Measurements from ENCODE around the gene ACOX1.

DNA sequence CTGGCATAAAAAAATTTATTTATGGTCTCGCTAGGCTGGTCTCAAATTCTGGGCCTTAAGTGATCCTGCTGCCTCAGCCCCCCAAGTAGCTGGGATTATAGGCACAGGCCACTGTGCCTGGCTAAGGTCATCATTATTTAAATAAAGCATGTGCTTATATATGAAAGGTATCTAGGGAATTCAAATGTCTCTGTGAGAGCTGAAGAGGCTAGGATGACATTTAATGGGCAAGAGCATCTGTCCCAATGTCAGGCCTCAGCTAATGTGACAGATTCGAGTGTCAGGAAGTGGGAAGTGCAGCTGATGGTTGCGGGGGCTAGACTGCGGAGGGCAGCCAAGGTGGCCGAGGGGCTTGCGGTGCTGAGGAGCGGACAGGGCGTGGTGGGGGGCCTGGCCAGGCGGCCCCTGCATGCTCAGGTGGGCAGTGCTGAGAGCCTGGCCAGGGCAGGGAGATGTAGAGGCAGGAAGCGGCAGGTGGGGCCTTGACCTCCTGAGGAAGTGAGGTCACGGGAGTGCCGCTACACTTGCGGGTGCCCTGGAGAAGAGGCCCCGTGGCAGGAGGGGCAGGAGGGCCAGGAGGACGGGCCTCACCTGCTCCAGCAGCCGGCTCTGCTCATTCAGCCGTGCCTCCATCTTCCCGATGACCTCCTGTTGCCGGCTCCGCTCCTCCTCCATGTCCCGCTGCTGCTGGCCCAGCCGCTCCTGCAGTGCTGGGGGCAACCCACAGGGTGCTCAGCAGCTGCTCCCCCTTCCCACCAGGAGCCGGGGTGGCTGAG, 61.6 kb downstream of the ACOX1 start:
- TF ChIP-seq, protein P1, sequence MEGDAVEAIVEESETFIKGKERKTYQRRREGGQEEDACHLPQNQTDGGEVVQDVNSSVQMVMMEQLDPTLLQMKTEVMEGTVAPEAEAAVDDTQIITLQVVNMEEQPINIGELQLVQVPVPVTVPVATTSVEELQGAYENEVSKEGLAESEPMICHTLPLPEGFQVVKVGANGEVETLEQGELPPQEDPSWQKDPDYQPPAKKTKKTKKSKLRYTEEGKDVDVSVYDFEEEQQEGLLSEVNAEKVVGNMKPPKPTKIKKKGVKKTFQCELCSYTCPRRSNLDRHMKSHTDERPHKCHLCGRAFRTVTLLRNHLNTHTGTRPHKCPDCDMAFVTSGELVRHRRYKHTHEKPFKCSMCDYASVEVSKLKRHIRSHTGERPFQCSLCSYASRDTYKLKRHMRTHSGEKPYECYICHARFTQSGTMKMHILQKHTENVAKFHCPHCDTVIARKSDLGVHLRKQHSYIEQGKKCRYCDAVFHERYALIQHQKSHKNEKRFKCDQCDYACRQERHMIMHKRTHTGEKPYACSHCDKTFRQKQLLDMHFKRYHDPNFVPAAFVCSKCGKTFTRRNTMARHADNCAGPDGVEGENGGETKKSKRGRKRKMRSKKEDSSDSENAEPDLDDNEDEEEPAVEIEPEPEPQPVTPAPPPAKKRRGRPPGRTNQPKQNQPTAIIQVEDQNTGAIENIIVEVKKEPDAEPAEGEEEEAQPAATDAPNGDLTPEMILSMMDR (IDR thresholded peaks at IDR 0.05), result no peak
- TF ChIP-seq POLR2A (IDR thresholded peaks at IDR 0.05), result no peak
- TF ChIP-seq EP300 (IDR thresholded peaks at IDR 0.05), result no peak
